ENCODE results near the gene RAB17.

- no peak for TF ChIP-seq ESRRG (CRISPR knock-in tag; IDR thresholded peaks at IDR 0.05)
- TF ChIP-seq ZC3H10 (CRISPR knock-in tag; IDR thresholded peaks at IDR 0.05) = no peak
- TF ChIP-seq BACH2 (CRISPR knock-in tag; IDR thresholded peaks at IDR 0.05; ENCODE audit: borderline replicate concordance) = no peak
- TF ChIP-seq TOX (CRISPR knock-in tag; IDR thresholded peaks at IDR 0.05; ENCODE audit: borderline replicate concordance) = no peak
- no peak for TF ChIP-seq RARB (CRISPR knock-in tag; IDR thresholded peaks at IDR 0.05)
These were observed 24.6 kb downstream of the RAB17 start for GRCh38 chr2:237565974-237566373.

Measured in SK-N-SH treated with all-trans-retinoic acid at 6 μM for 48 hours (cell line).